Erythroblast (primary cell): ENCODE data around the gene PROM2.

Source experiments
- GATA1 ChIP-seq: IDR thresholded peaks from 2 replicates; pipeline ENCODE4 v1.6.1; 2011; ENCODE audit warnings: low read depth, mild to moderate bottlenecking, control low read depth, low read length, moderate library complexity
- POLR2A ChIP-seq: IDR thresholded peaks from 2 replicates; pipeline ENCODE4 v1.6.1; 2011; ENCODE audit warnings: mild to moderate bottlenecking, low read length

DNA sequence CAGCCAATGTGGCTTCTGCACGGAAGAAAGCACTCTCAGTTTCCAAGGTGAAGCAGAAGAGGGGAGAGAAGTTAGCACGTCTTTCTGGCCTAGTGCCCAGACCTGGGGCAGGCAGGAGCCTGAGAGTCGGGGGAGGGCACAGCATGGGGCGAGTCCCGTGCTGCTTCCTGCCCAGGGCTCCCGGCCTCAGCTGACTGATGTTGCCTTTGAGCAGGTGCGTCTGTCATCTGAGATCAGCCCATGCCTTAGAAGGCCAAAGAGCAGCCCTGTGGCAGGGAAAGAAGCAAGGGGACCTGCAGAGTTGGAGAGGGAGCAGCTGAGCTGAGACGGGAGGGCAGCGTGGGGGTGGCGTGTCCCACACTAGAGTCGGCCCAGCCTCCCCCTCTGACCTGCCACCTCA lies 26.2 kb downstream of the PROM2 start:
- TF ChIP-seq POLR2A (no peak), GATA1 (no peak)
